ENCODE data around the gene RNF38. TPM values are rescaled to one million over a fixed set of nuclear protein-coding genes. Genes with fewer than 3 reads are reported as not detected.

The RNF38 gene
- total RNA-seq, 1 experiment from 2014 or later = 18.1 TPM

GRCh38 chr9:36341936-36342577 is 58.0 kb downstream of the RNF38 start:
- POLR2A ChIA-PET = interaction anchor here (0.9 kb wide), 1 partner anchor 22 kb away, joined by 4 read pairs; no protein-coding TSS in a partner anchor

More at GRCh38 chr9:36341936-36342577, 58.0 kb downstream of the RNF38 start:
- Histone ChIP-seq H3K27ac (ENCODE audit: low read depth, low read length) (no peak overlapping the region), H3K27me3 (ENCODE audit: insufficient read depth, low read length) (no peaks in the 10 kb centered on the region), H3K36me3 (ENCODE audit: control insufficient read depth in 1 of 2, insufficient read depth in 2 of 2, low read length in 2 of 2) (peaks cover 19 to 26% of the 10 kb centered on the region in 2 experiments; a peak in 3 of 4 replicates), H3K4me2 (ENCODE audit: low read length) (no peak overlapping the region), H3K9ac (ENCODE audit: low read length) (no peak overlapping the region), H4K20me1 (ENCODE audit: insufficient read depth) (no peaks in the 10 kb centered on the region), H3K4me3 (replicated peaks in 1 of 2; ENCODE audit: low read depth in 1 of 2, low read length in 2 of 2) (no peak overlapping the region), H3K9me3 (ENCODE audit: control insufficient read depth in 1 of 2, insufficient read depth in 1 of 2, low read depth in 1 of 2, low read length in 2 of 2) (no peaks in the 10 kb centered on the region), H3K9me2 (ENCODE audit: insufficient read depth) (no peaks in the 10 kb centered on the region), H3K4me1 (ENCODE audit: control insufficient read depth in 1 of 2, insufficient read depth in 2 of 2, low read length in 2 of 2) (no peaks in the 10 kb centered on the region), H2AFZ (ENCODE audit: low read depth, low read length, poor library complexity, severe bottlenecking) (no peak overlapping the region), H3K79me2 (ENCODE audit: insufficient read depth, low read length) (no peaks in the 10 kb centered on the region)
- ChIA-PET RAD21 (ENCODE audit: low non-redundant PET in 1 of 2, low total read pairs in 2 of 2, uncharacterized antibody in 2 of 2, unreplicated experiment in 2 of 2) (no interaction called here), CTCF (no interaction called here)
- TF ChIP-seq POLR2AphosphoS5 (IDR thresholded peaks at IDR 0.05; ENCODE audit: low read depth, low read length) (no peak), YY1 (IDR thresholded peaks at IDR 0.05; ENCODE audit: extremely low read depth, insufficient replicate concordance, low read depth, low read length) (no peak), POLR2A (IDR thresholded peaks at IDR 0.05; ENCODE audit: borderline replicate concordance, extremely low read depth, insufficient read depth, insufficient read length) (no peak), REST (IDR thresholded peaks at IDR 0.05; ENCODE audit: low read depth) (no peak), EZH2 (IDR thresholded peaks at IDR 0.05) (no peak)
- TF ChIP-seq, protein P1, sequence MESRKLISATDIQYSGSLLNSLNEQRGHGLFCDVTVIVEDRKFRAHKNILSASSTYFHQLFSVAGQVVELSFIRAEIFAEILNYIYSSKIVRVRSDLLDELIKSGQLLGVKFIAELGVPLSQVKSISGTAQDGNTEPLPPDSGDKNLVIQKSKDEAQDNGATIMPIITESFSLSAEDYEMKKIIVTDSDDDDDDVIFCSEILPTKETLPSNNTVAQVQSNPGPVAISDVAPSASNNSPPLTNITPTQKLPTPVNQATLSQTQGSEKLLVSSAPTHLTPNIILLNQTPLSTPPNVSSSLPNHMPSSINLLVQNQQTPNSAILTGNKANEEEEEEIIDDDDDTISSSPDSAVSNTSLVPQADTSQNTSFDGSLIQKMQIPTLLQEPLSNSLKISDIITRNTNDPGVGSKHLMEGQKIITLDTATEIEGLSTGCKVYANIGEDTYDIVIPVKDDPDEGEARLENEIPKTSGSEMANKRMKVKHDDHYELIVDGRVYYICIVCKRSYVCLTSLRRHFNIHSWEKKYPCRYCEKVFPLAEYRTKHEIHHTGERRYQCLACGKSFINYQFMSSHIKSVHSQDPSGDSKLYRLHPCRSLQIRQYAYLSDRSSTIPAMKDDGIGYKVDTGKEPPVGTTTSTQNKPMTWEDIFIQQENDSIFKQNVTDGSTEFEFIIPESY (IDR thresholded peaks at IDR 0.05; ENCODE audit: extremely low read depth, insufficient replicate concordance, low read length) = no peak
- intact Hi-C loops (cut with micrococcal nuclease) = no loop called here
- DNase-seq (ENCODE audit: low read depth, low spot score) = no peak
- no peak for ATAC-seq
- BruUV-seq (replicated peaks) = no TSS peak
